ENCODE measurements around the gene NRG2. TPM values are rescaled to one million over a fixed set of nuclear protein-coding genes. Genes with fewer than 3 reads are reported as not detected.

Gene NRG2
- total and polyA plus RNA-seq, 2 of the 8 experiments (the other 6 are each of a cell fraction or from before 2014, with no cell fraction given): 0.27 to 0.54 TPM

- no peak for DNase-seq (ENCODE audit: low read depth in 1 of 2, low spot score in 2 of 2)
- CTCF ChIA-PET (ENCODE audit: partially characterized antibody): interaction anchor here (0.8 to 7.1 kb wide), 14 partner anchors 9 to 213 kb away, joined by 3 to 113 read pairs (median 4); no protein-coding TSS in a partner anchor
- Histone ChIP-seq H3K4me2 (ENCODE audit: insufficient read depth in 1 of 2, low read depth in 2 of 2, low read length in 2 of 2) (no peak overlapping the region), H3K79me2 (ENCODE audit: control insufficient read depth in 1 of 2, insufficient read depth in 2 of 2, low read length in 2 of 2) (no peaks in the 10 kb centered on the region), H3K27ac (ENCODE audit: low read depth, low read length) (no peak overlapping the region), H3K23me2 (ENCODE audit: low read depth, low read length) (peaks cover 5% of the 10 kb centered on the region; the same call in 1 of the 2 replicates), H2BK15ac (ENCODE audit: low read length) (no peak overlapping the region), H3K18ac (ENCODE audit: extremely low read depth, low read length) (no peak overlapping the region), H3K56ac (replicated peaks; ENCODE audit: insufficient read length, low read depth, low read length) (no peak overlapping the region), H3K27me3 (replicated peaks in 1 of 4; ENCODE audit: control insufficient read depth in 3 of 4, extremely low read depth in 1 of 4, insufficient read depth in 3 of 4, low read length in 3 of 4) (peaks cover 16 to 55% (median 49%) of the 10 kb centered on the region in 4 experiments), H3K36me3 (ENCODE audit: control insufficient read depth in 2 of 4, insufficient read depth in 4 of 4, low read length in 3 of 4) (no peaks in the 10 kb centered on the region), H2AK5ac (ENCODE audit: low read depth, low read length) (no peak overlapping the region), H2AFZ (ENCODE audit: low read length) (no peak overlapping the region), H2BK120ac (replicated peaks; ENCODE audit: low read depth, low read length) (no peak overlapping the region), H4K20me1 (replicated peaks in 1 of 2; ENCODE audit: control insufficient read depth in 1 of 2, insufficient read depth in 2 of 2, low read length in 2 of 2) (peaks cover 3 to 7% of the 10 kb centered on the region in 2 experiments), H4K5ac (ENCODE audit: insufficient read length, low read depth, low read length) (no peak overlapping the region), H3K79me1 (ENCODE audit: low read depth, low read length) (no peaks in the 10 kb centered on the region), H4K8ac (ENCODE audit: extremely low read depth, insufficient read depth, low read length) (no peak overlapping the region), H2BK20ac (ENCODE audit: low read length) (no peak overlapping the region), H3K9me3 (ENCODE audit: insufficient read depth in 2 of 2, low read depth in 1 of 2, low read length in 1 of 2) (no peaks in the 10 kb centered on the region), H3K4me3 (ENCODE audit: extremely low read depth in 1 of 4, insufficient read depth in 2 of 4, low read depth in 3 of 4, low read length in 4 of 4) (no peak overlapping the region), H2BK5ac (ENCODE audit: low read depth, low read length) (no peak overlapping the region), H3K4me1 (replicated peaks in 1 of 4; ENCODE audit: control insufficient read depth in 3 of 4, insufficient read depth in 4 of 4, low read length in 3 of 4) (peaks cover 0 to 2% (median 1%) of the 10 kb centered on the region in 4 experiments; a peak in 5 of 7 replicates), H3K23ac (ENCODE audit: insufficient read length) (no peak overlapping the region), H3K14ac (ENCODE audit: insufficient read length) (no peak overlapping the region), H4K91ac (replicated peaks; ENCODE audit: insufficient read length, low read length) (no peak overlapping the region), H2BK12ac (ENCODE audit: low read depth, low read length) (no peak overlapping the region), H3K9ac (replicated peaks in 1 of 4; ENCODE audit: extremely low read depth in 1 of 4, low read depth in 3 of 4, low read length in 3 of 4) (no peak overlapping the region), H3K4ac (replicated peaks; ENCODE audit: insufficient read length, low read depth, low read length) (no peak overlapping the region)
- TF ChIP-seq CREB1 (IDR thresholded peaks at IDR 0.05) (no peak), EP300 (IDR thresholded peaks at IDR 0.05; ENCODE audit: borderline replicate concordance in 1 of 2, low read depth in 2 of 2, low read length in 2 of 2) (no peak), EZH2 (IDR thresholded peaks at IDR 0.05; ENCODE audit: low read depth, low read length, severe bottlenecking) (peak; percentile 49)
- WGBS, 2 experiments (ENCODE audit: extremely low coverage in 1 of 2, insufficient coverage in 1 of 2, insufficient read length in 1 of 2, insufficient replicate concordance in 2 of 2, low coverage in 1 of 2, low lambda C conversion rate in 2 of 2, missing lambda C conversion rate in 1 of 2): 58% methylated on average over 8 of the region's 10 CpGs; no CpG with 5 or more reads in 1 of the 2 experiments
- FAIRE-seq: no peak
- POLR2A ChIA-PET (ENCODE audit: partially characterized antibody): interaction anchor here (1.0 kb wide), 1 partner anchor 21 kb away, joined by 3 read pairs; no protein-coding TSS in a partner anchor
These were observed 196.0 kb downstream of the NRG2 start for GRCh38 chr5:139847091-139847490.

Data from H1 (cell line).